HG03064 (cell line): ENCODE data around the gene DIAPH1.

Experiments used
- ATAC-seq: cut with Tn5 transposase; IDR thresholded peaks from one replicate; pipeline ENCODE4 v1.9.1; 2021; ENCODE audit warnings: low read depth; ENCODE audit not compliant: unreplicated experiment

DIAPH1 gene

DNA sequence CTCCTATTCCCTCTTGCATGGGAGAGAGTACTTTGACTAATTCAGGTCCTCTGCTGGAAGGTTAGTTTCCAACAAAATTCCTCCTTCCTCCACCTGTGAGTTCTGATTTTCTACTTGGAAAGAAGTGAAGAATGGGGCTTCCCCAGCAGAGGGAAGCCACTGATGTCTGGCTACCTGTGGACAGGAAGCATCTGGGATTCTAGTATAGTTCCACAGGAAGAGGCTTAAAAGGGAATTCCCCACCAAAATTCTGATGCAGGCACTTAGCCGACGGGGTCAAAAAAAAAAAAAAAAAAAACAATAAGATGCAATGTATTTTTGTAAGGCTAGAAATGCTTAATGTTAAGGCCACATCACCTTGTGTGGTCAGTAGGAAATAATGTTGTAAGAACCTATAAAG lies 96.5 kb downstream of the DIAPH1 start:
- no peak for ATAC-seq

DNA sequence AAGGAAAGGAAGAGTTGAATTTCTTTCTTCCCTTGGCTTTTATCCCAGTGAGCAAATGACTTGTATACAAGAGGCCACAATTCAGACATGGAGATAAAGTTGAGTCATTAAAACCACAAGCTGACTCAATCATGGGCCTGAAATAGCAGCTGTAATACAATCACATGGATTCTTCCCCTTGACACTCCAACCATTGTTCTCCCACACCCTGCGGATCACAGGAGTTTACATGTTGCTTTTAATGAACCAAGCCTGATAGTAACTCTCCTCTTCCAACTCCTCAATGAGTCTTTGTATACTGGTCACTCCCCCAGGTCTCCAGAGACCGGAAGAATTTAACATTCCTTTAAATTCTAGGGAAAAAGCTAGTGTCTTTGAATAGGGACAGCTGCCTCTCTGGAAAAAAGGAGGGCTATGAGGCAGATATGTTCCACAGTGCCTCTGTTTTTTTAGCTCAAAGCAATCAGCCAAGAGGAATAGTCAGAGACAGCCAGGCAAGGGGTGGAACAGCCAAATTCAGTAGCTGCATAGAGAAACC lies 97.5 kb downstream of the DIAPH1 start:
- ATAC-seq: no peak

DNA sequence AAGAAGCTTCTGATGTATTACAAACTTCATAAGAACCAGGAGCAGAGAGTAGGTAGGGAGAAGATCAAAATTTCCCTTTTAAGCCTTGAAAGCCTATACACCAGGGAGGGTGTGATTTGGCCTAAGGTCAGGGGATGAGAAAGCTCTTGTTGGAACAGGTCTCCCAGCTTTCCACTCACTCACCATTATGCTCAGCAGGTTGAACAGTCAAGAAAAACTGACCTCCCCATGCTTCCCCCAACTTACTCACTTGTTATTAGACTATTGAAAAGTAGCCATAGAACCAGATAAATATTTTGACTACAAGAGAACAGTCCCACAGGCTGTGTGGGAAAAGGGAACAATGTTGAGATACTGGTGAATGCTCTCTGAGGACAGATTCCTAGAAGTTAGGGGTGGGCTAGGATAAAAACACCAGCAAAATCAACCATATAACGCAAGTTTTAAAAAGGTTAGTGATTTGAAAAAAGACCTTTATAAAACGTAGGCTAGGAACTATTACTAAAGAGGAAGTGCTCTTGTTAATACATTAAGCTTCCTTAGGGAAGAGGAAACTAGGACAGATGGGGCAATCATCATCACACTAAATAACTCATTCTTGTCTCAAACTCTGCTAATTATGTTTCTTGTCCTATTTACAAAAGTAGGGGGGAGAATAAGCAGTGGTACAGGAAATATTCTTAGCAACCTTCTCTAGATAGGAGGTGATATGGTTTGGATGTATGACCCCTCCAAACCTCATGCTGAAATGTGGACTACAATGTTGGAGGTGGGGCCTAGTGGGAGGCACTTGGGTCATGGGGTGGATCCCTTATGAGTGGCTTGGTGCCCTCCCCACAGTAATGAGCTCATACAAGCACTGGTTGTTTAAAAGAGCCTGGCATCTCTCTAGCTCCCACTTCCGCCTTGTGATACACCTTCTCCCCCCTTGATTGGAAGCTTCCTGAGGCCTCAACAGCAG lies 98.9 kb downstream of the DIAPH1 start:
- no peak for ATAC-seq

DNA sequence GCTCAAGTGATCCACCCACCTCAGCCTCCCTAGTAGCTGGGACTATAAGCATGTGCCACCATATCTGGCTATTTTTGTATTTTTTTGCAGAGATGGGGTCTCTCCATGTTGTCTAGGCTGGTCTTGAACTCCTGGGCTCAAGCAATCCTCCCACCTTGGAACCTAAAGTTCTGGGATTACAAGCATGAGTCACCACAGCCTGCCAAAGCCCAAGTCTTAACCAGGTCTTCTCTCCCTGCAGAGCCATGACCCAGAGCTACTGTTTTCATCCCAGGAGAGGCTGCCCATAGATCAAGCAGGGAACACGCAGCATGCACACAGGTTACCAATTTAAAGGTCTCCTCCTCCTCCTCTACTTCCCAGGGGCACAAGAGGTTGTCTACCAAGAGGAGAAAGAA lies 100.2 kb downstream of the DIAPH1 start:
- ATAC-seq: no peak

DNA sequence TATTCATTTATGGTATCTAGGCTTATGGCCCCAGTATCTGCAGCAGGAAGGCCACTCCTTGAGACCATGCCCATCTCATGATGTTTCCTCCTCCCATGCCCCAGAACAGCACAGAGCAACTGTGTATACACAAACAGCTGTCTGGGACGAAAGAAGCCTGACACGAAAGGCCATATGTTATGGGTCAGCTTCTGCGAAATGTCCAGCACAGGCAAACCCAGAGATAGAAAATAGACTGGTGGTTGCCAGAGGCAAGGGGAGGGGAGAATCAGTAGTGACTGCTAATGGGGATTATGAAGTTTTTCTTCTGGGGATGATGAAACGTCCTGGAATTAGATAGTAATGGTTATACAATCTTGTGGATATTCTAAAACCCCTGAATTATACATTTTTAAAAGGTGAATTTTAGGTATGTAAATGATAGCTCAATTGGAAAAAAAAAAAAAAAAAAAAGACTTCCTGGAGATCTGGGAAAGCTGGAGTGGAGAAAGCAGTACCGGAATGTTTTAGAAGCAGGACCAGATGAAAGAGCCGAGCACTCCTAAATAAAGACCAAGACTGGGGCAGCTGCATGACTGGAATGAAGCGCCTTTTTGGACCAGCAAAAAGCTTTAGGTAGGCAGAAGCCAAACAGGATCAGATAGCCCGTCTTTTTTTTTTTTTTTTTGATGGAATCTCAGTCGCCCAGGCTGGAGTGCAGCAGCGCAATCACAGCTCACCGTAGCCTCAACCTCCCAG lies 100.8 kb downstream of the DIAPH1 start:
- ATAC-seq: no peak

DNA sequence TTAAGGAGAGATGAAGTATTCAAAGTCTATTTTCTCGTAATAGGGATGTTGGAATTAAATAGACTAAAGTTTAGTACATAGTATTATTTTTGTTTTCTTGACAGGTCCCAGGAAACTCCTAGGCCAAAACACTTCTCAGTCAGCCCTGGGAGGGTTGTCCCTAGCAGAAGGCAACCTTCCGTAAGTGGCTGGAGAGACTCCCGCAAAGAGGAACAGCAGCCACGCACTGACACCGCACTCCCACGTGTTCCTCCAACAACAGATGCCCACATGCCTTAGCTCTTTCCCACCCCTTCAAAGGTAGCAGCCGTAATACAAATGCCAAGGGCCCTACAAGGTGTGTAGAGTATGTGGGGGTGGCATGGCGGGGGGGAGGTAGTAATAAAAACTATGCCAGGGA lies 101.5 kb downstream of the DIAPH1 start:
- ATAC-seq: no peak

DNA sequence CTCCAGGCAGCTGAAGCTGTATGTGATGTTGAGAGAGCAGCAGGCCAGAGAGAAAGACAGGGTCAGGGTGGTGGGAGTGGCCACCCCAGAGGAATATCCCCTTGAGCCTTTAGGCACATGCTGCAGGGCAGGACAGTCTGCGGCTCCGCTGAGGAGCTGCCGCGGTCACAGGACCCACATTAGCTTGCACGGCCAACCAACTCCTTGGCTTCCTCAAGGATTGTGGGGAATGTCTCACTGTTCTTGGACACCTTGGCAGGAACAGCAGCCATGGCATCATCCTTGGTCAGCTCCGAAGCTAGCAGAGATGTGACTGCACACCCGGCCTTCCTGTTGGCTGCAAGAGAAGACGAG lies 102.2 kb downstream of the DIAPH1 start:
- no peak for ATAC-seq

DNA sequence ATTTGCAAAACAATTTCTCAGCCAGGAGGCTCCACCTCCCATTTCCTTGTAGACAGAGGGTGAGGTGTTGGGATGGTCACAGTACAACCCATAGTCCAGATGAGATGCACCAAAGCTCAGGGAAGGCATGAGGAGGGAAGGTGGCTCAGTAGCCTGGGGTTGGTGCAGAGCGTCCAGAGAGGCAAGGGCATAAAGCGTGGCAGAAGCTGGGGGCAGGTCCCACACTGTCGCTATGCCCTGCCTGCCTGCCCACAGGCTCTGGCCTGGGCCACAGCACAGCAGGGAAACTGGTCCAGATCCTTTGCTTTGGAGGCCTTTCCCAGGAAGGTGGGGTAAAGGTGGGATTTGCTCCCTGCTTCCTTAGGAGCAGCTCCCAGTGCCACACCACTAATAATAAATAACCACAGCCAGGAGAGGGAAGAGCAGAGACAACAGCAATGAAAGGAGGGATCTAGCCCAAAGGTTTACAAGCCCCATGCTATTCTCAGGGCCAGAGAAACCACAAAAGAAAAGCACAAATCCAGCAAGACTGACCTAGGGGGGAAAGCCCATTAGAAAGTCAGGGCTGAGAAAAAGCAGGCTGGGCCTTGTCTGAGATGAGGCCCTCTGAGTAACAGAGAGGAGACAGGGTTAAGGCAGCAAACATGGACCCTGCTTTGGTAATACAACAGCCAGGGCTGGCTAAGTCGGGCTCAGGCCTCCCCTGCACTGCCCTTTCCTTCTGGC lies 102.7 kb downstream of the DIAPH1 start:
- ATAC-seq: no peak

DNA sequence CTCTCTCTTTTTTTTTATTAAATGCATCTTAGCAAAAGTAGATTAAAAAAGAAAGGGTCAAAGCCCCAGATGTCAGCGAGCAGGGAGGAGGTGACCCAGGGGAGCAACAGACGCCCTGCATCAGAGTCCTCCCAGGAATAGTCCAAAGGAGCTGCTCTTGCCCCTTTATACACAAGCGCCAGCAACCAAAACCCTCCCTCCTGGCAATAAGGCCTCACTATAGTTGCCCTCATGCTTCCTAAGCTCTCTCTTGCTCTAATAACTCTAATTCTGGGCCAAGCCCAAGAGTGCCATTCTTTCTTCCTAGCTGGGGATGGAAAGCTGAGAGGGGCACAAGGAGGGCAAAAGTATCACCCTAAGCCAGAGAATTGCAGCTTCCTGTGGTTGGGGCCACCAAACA lies 103.7 kb downstream of the DIAPH1 start:
- no peak for ATAC-seq

DNA sequence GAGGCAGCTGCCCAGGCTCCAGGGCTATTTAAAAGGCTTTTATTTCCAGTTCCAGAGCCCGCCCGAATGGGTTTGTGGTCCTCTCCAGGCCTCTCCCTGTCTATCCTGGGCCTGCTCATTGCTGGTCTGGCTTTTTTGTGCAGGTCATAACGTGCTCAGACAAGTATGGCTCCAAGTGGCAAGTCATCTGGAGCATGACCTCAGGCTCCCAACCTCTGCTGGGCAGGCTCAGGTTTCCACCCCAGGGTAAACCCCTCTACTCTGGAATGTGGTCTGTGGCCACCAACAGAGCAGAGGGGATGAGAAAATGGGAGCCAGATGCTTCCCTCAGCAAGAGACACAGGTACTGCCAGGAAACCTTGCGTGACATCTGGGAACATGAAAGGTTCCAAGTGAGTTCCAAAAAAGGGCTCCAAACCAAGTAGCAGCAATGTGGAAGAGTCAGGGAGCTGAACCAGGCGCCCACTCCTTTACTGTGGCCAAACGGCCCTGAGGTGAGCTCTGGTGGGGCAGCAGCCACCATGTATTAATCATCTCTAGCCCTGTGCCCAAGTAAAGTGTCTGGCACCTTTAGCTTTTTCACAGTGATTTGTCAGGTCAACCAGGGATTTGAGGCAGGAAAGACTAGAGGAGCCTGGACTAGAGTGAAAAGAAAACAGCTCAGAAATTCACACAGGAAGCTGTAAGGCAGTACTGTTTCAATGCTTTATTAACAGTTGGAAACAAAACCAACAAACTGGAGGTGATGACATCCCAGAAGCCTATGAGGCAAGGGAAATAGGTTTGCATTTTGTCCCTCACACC lies 104.3 kb downstream of the DIAPH1 start:
- ATAC-seq: no peak

DNA sequence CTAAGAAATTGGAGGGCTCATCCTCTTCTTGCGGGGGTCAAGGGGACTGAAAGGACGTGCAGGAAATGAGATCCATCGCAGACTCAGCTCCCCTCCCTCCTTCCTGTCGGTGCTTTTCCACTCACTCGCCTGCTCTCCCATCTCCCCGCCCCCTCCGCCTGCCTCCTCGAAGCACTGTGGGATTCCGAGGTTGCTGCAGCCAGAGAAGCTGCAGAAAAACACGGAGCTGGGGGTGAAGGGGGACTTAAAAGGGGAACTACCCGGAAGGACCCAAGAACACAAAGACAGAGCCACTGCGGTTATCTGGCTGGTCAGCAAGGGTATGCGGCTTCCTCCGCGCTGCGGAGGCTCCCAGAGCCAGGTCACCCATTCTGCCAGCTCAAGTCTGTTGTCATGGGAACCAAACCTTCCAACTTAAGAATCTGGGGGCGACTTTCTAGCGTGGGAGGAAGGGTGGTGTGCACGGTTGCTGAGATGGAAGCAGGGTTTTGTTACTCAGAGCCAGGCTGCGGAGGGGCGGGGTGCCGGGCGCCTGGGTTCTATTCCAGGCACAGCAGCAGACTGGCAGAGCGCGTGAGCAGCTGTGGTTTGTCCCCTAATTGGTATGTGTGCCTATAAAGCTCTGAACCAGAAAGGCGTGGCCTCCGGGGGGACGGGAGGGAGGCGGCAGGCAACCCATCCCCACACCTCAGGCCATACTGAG lies 105.0 kb downstream of the DIAPH1 start:
- no peak for ATAC-seq

DNA sequence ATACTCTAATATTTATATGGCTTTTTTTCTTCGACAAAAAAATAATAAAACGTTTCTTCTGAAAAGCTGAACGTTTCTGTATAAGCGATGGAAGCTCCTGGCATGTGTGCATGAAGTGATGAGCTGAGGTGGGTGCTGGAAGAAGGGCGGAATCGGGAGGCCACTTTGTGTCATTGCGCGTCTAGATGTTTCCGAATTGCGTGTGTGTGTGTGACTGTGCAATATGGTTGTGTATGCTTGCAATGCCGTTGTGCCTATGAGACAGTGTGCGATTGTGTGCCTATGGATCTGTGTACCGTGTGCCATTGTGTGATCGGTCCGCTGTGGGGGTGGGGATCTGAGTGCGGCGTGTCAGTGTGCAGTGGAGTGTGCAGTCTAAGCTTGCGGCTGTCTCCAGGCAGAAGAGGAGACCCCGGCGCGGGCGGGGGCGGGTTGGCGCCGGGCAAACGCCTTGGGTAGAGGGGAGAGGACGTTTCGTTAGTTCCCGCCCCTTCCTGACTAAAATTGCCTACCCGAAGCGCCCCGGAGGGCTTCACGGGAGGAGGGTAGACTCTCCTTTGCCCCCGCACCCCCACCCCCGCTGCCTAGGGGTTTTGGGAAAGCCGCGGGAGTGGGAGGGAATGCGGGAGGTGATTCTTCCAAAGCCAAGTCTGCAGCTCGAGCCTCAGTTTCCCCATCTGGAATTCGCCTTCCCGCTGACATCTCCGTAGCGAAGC lies 105.7 kb downstream of the DIAPH1 start:
- no peak for ATAC-seq

DNA sequence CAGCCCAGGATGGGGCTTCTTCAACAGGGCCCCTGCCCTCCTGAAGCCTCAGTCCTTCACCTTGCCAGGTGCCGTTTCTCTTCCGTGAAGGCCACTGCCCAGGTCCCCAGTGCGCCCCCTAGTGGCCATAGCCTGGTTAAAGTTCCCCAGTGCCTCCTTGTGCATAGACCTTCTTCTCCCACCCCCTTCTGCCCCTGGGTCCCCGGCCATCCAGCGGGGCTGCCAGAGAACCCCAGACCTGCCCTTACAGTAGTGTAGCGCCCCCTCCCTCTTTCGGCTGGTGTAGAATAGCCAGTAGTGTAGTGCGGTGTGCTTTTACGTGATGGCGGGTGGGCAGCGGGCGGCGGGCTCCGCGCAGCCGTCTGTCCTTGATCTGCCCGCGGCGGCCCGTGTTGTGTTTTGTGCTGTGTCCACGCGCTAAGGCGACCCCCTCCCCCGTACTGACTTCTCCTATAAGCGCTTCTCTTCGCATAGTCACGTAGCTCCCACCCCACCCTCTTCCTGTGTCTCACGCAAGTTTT lies 106.3 kb downstream of the DIAPH1 start:
- no peak for ATAC-seq

DNA sequence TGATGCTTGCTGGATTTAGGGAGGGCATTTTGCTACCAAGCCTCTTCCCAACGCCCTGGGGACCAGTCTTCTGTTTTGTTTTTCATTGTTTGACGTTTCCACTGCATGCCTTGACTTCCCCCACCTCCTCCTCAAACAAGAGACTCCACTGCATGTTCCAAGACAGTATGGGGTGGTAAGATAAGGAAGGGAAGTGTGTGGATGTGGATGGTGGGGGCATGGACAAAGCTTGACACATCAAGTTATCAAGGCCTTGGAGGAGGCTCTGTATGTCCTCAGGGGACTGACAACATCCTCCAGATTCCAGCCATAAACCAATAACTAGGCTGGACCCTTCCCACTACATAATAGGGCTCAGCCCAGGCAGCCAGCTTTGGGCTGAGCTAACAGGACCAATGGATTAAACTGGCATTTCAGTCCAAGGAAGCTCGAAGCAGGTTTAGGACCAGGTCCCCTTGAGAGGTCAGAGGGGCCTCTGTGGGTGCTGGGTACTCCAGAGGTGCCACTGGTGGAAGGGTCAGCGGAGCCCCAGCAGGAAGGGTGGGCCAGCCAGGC lies 107.0 kb downstream of the DIAPH1 start:
- ATAC-seq: no peak

DNA sequence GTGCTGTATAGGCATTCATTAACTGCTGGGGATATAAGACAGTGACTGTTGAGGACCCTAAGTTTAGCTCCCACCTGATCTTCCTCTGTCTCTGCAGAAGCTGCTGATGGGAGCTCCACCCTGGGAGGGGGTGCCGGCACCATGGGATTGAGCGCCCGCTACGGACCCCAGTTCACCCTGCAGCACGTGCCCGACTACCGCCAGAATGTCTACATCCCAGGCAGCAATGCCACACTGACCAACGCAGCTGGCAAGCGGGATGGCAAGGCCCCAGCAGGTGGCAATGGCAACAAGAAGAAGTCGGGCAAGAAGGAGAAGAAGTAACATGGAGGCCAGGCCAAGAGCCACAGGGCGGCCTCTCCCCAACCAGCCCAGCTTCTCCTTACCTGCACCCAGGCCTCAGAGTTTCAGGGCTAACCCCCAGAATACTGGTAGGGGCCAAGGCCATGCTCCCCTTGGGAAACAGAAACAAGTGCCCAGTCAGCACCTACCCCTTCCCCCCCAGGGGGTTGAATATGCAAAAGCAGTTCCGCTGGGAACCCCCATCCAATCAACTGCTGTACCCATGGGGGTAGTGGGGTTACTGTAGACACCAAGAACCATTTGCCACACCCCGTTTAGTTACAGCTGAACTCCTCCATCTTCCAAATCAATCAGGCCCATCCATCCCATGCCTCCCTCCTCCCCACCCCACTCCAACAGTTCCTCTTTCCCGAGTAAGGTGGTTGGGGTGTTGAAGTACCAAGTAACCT lies 107.8 kb downstream of the DIAPH1 start:
- ATAC-seq: no peak

DNA sequence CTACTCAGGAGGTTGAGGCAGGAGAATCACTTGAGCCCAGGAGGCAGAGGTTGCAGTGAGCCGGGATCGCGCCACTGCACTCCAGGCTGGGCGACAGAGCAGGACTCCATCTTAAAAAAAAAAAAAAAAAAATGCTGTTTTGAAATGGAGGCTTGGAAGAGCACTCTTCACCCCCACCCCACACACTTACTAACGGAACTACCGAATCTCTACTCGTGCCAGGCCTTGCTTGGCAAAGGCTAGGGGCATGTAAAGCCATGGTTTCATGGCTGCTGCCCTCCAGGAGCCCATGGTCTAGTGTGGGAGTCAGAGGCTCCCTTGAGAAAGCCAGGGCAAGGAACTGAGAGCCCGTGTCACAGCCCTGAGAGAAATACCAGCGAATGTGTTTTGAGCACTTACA lies 108.6 kb downstream of the DIAPH1 start:
- ATAC-seq: no peak

DNA sequence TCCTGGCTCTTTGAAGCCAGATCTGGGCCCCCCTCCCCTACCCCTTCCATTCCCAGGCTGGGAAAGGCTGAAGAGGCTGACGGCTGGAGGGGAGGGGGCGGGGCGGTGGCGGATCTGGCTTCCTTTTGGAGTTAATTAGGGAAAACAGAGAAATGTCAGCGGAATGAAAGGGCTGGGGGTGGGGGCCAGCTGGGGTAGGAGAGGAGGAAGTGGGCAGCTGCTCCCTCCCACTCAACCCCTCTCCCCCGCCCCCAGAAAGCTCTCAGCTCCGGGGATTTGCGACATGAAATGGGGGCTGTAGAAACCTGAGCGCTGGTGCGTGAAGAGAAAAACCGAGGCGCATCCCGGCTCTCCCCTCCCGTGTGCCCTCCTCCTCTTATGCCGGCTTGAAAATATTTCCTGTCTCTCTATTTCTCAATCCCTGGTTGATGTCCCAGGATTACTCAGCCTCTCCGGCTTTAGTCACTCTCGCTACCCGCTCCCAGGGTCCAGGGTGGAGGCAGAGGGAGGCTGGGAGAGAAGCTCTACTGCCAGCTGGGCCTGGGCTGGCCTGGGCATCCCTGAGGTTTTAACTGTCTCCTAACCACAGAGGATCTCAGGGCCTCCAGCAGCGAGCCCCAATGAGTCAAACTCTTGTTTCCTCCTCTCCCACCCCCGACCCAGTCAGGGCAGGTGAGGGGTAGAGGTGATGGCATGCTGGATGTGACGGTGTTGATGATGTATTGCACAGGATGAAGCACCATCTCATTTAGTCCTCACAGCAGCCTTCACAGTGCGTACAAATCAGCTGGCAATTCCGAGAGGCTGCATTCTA lies 109.8 kb downstream of the DIAPH1 start:
- ATAC-seq: no peak
